Skeletal muscle satellite cell (primary cell): Measurements from ENCODE around the gene SRPX. TPM values are rescaled to one million over a fixed set of nuclear protein-coding genes. Genes with fewer than 3 reads are reported as not detected.
A peak's percentile ranks its signal among the peaks of the same experiment; 100 is the strongest.

Source experiments
- H3K27me3 ChIP-seq: 2 replicates; pipeline ENCODE4 v1.7.0; 2013; ENCODE audit warnings: low read length; ENCODE audit not compliant: control insufficient read depth, insufficient read depth
- H3K36me3 ChIP-seq: 2 replicates; pipeline ENCODE4 v1.7.0; 2013; ENCODE audit warnings: mild to moderate bottlenecking, control low read depth, low read length; ENCODE audit not compliant: insufficient read depth
- H3K4me1 ChIP-seq: 2 replicates; pipeline ENCODE4 v1.7.0; 2013; ENCODE audit warnings: low read length; ENCODE audit not compliant: control insufficient read depth, insufficient read depth
- H3K4me2 ChIP-seq: 2 replicates; pipeline ENCODE4 v1.7.0; 2013; ENCODE audit warnings: mild to moderate bottlenecking, low read length
- H3K4me3 ChIP-seq: 2 replicates; pipeline ENCODE4 v1.7.0; 2013; ENCODE audit warnings: low read length
- H3K9ac ChIP-seq: 2 replicates; pipeline ENCODE4 v1.7.0; 2013; ENCODE audit warnings: mild to moderate bottlenecking, low read depth, low read length, moderate library complexity
- H3K9me3 ChIP-seq: replicated peaks from 2 replicates; pipeline ENCODE4 v1.7.0; 2013; ENCODE audit warnings: mild to moderate bottlenecking, control low read depth, low read length
- total RNA-seq: library from RNA; depleted of rRNA; stranded (reverse); fragments of >200 nt; gene quantifications from 2 replicates; pipeline ENCODE4 v1.2.3, GENCODE V29; 2012; rRNA removed

The SRPX gene
- total RNA-seq = 222 and 270 TPM in 2 replicates

DNA sequence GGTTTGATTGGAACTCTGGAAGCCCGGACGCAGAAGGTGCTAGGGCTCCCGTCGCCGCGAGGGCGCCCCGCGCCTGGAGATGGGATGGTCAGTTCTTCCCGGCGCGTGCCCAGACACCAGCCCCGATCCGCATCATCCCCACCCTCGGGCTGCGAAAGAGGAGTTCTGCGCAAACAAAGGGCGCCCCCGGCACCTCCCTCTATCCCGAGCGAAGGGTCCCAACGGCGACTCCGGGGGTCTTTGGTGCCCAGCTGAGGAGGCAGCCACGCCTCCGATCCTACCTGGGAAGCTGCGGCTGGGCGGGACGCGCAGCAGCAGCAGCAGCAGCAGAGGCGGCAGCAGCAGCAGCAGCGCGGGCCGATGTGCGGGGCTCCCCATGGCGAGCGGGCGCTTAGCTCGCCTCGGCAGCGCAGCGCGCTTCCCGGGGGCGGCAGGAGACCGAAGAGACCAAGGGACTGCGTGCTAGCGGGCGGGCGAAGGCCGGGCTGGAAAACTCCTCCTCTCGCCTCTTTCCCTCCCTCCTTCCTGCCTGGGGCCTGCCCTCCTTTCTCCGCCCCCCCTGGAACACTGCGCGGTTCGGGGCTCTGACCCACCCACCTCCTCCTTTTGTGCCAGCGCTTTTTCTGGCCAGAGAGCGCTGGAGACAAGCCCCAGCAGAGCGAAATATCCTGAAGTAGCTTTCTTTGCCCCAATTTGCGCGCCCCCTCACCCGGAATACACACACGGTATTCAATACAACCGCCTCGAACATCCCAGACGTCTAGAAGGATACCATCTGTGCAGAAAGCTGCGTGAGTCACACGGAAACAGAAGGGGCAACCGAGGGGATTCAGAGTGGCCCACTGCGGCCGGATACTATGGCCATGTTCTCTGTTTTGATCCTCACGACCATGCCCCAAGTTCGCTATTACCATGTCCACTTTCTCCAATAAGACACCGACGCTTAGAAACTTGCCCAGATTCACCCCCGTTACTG is at the start of gene SRPX:
Gene SRPX (minus strand): TSS at position 457 of the 976 bp plus-strand sequence. CDS start 79 bp downstream, at position 378.
- no peaks in the 10 kb centered on the region for H3K27me3 ChIP-seq

GRCh38 chrX:38268011-38268410 is 47.3 kb upstream of the SRPX start:
- Histone ChIP-seq H3K27me3 (no peaks in the 10 kb centered on the region), H3K4me3 (no peak overlapping the region), H3K36me3 (peaks cover 4% of the 10 kb centered on the region), H3K9me3 (no peaks in the 10 kb centered on the region), H3K4me2 (no peak overlapping the region), H3K9ac (no peak overlapping the region), H3K4me1 (peaks cover 16% of the 10 kb centered on the region)

More for the DNA sequence above, at the start of gene SRPX:
- Histone ChIP-seq H3K4me2 (peak within 1 kb of the TSS; percentile 84), H3K4me3 (peak within 1 kb of the TSS; percentile 71), H3K9me3 (no peaks in the 10 kb centered on the region), H3K36me3 (no peaks in the 10 kb centered on the region), H3K4me1 (peaks cover 17% of the 10 kb centered on the region), H3K9ac (peak within 1 kb of the TSS; percentile 76)

GRCh38 chrX:38262715-38263620 is 42.3 kb upstream of the SRPX start:
- Histone ChIP-seq H3K27me3 (no peaks in the 10 kb centered on the region), H3K4me1 (peaks cover 5% of the 10 kb centered on the region), H3K36me3 (no peaks in the 10 kb centered on the region), H3K4me3 (no peak overlapping the region), H3K9ac (no peak overlapping the region), H3K9me3 (no peaks in the 10 kb centered on the region), H3K4me2 (no peak overlapping the region)

DNA sequence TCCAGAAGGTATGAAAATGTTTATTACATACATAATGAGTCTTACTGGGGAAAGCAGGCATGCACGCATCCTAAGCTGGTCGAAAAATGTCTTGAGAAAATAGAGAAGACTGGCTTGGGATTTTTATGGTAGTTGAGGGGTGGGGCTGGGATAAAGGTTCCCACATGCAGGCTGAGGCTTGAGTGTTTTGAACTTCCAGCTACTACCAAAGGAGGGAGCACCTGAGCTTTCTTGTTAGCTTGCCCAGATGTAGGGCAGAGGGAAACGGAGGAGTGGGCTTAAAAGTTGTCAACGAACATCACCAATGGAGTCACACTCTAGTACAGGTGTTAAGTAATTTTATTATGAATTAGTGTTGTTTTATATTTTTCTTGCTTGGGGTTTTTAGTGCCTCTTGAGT is 39.6 kb upstream of the SRPX start:
- Histone ChIP-seq H3K9me3 (no peaks in the 10 kb centered on the region), H3K4me3 (no peak overlapping the region), H3K9ac (no peak overlapping the region), H3K27me3 (no peaks in the 10 kb centered on the region), H3K4me1 (peaks cover 5% of the 10 kb centered on the region), H3K4me2 (no peak overlapping the region), H3K36me3 (no peaks in the 10 kb centered on the region)

DNA sequence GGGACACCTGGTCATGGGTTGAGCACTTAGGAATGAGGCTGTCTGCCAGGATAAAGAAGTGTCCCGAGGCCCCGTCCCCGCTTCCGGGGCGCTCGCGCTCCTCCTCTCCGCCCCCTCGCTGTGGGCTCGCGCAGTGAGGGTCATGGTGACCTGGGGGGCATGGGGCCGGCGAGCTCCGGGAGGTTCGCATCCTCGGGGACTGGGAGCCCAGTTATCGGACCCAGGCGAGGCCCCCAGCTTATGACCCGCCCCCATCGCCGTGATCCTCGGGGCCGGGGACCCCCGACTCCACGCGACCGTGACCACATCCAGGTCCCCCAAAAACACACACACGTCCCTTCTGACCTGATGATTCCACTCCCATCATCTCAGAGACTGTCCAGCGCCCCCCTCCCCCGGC is 35.3 kb upstream of the SRPX start:
- Histone ChIP-seq H3K9ac (no peak overlapping the region), H3K4me1 (no peaks in the 10 kb centered on the region)

GRCh38 chrX:38249965-38250364 is 29.3 kb upstream of the SRPX start:
- Histone ChIP-seq H3K27me3 (no peaks in the 10 kb centered on the region), H3K4me3 (no peak overlapping the region), H3K9ac (no peak overlapping the region), H3K9me3 (no peaks in the 10 kb centered on the region), H3K4me2 (no peak overlapping the region), H3K36me3 (no peaks in the 10 kb centered on the region), H3K4me1 (no peaks in the 10 kb centered on the region)

More for the DNA sequence above, 35.3 kb upstream of the SRPX start:
- Histone ChIP-seq H3K36me3 (no peaks in the 10 kb centered on the region), H3K4me2 (no peak overlapping the region), H3K4me3 (no peak overlapping the region), H3K27me3 (no peaks in the 10 kb centered on the region), H3K9me3 (no peaks in the 10 kb centered on the region)

DNA sequence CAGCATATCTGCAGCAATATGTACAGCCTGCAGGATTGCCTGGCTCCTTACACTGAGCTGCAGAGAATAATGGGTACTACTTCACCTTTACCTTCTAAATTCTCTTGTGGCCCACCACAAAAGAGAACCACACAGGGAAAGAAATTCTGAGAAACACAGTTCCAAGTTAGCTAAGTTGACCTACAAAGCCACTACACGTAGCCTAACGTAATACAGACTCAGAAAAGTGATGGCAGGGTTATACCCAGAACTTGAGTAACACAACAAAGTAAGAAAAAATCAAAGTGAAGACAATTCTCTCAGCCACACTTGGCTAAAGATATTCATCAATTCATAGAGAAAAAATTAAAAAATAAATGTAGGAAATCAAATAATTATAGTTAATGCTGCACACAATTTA is 26.4 kb upstream of the SRPX start:
- Histone ChIP-seq H3K4me1 (no peaks in the 10 kb centered on the region), H3K9ac (no peak overlapping the region), H3K9me3 (no peaks in the 10 kb centered on the region), H3K36me3 (no peaks in the 10 kb centered on the region), H3K27me3 (no peaks in the 10 kb centered on the region), H3K4me2 (no peak overlapping the region), H3K4me3 (no peak overlapping the region)

- no peak overlapping the region for H3K9ac ChIP-seq
- H3K4me3 ChIP-seq = no peak overlapping the region
- H3K9me3 ChIP-seq = no peaks in the 10 kb centered on the region
- H3K4me2 ChIP-seq = no peak overlapping the region
- H3K36me3 ChIP-seq = no peaks in the 10 kb centered on the region
- H3K4me1 ChIP-seq = no peaks in the 10 kb centered on the region
- H3K27me3 ChIP-seq = no peaks in the 10 kb centered on the region
Measured at GRCh38 chrX:38240541-38240940, 19.9 kb upstream of the SRPX start.

DNA sequence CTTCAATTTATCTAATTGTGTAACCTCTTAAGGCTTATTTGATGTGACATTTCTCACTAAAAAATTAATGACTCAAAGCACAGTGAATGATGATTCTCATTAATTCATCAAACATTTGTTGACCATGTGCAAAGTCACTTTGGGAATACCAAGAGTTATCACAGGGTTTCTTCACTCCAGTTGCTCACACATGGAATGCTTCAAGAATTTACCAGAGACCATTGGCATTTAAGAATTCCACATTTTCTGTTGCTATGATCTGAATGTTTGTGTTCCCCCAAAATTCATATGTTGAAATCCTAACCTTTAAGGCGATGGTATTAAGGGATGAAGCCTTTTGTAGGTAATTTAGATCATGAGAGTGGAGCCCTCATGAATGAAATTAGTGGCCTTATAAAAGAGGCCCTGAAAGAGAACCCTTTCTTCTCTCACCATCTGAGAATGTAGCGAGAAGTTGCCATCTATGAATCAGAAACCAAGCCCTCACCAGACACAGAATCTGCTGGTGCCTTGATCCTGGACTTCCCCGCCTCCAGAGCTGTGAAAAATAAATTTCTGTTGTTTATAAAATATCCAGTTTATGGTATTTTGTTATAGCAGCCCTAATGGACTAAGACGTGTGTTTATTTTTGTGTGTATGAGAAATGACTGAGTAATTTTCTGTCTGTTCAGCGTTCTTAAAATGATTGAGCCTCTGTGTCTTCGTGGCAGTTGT is 16.4 kb upstream of the SRPX start:
- Histone ChIP-seq H3K9ac (no peak overlapping the region), H3K9me3 (no peaks in the 10 kb centered on the region), H3K4me3 (no peak overlapping the region), H3K4me2 (no peak overlapping the region), H3K4me1 (peaks cover 21% of the 10 kb centered on the region), H3K36me3 (no peaks in the 10 kb centered on the region), H3K27me3 (no peaks in the 10 kb centered on the region)

- H3K4me3 ChIP-seq = no peak overlapping the region
- peak overlapping the region; percentile 22 for H3K4me2 ChIP-seq
Measured at GRCh38 chrX:38233891-38234667, 13.4 kb upstream of the SRPX start.

More at GRCh38 chrX:38233891-38234667, 13.4 kb upstream of the SRPX start:
- Histone ChIP-seq H3K36me3 (no peaks in the 10 kb centered on the region), H3K9me3 (no peaks in the 10 kb centered on the region), H3K4me1 (peaks cover 21% of the 10 kb centered on the region), H3K9ac (no peak overlapping the region), H3K27me3 (no peaks in the 10 kb centered on the region)
